Endodermal cell (in vitro differentiated cells): Measurements from ENCODE around the gene APBA2. TPM values are rescaled to one million over a fixed set of nuclear protein-coding genes. Genes with fewer than 3 reads are reported as not detected.

ENCODE experiments used
- DNase-seq: peaks from one replicate; pipeline ENCODE4 v3.0.0-alpha.2; 2017
- H3K27ac ChIP-seq: 2 replicates; pipeline ENCODE4 v1.5.1; 2013; ENCODE audit warnings: mild to moderate bottlenecking, low read depth, low read length, moderate library complexity
- H3K27me3 ChIP-seq: 2 replicates; pipeline ENCODE4 v1.6.1; 2013; ENCODE audit warnings: mild to moderate bottlenecking, low read length, moderate library complexity; ENCODE audit not compliant: insufficient read depth, control insufficient read depth, poor library complexity, severe bottlenecking
- H3K36me3 ChIP-seq: 2 replicates; pipeline ENCODE4 v1.7.0; 2013; ENCODE audit warnings: mild to moderate bottlenecking, low read length, moderate library complexity; ENCODE audit not compliant: control insufficient read depth, insufficient read depth
- H3K4me1 ChIP-seq: one replicate; pipeline ENCODE4 v1.7.0; 2013; ENCODE audit warnings: low read length; ENCODE audit not compliant: control insufficient read depth, insufficient read depth
- H3K4me3 ChIP-seq: 2 replicates; pipeline ENCODE4 v1.5.1; 2013; ENCODE audit warnings: mild to moderate bottlenecking, low read length, moderate library complexity
- H3K9ac ChIP-seq: 2 replicates; pipeline ENCODE4 v1.6.1; 2013; ENCODE audit warnings: mild to moderate bottlenecking, low read length, moderate library complexity; ENCODE audit not compliant: poor library complexity, severe bottlenecking; ENCODE audit errors: extremely low read depth
- H3K9me3 ChIP-seq: 2 replicates; pipeline ENCODE4 v1.6.1; 2013; ENCODE audit warnings: mild to moderate bottlenecking, low read length, moderate library complexity; ENCODE audit not compliant: control insufficient read depth
- H3K27ac Mint-ChIP-seq: 2 replicates; pipeline ENCODE4 v1.8.0; 2020; ENCODE audit warnings: mixed read lengths
- H3K27me3 Mint-ChIP-seq: 2 replicates; pipeline ENCODE4 v1.8.0; 2021; ENCODE audit warnings: mild to moderate bottlenecking, mixed read lengths; ENCODE audit not compliant: insufficient read depth
- H3K36me3 Mint-ChIP-seq: 2 replicates; pipeline ENCODE4 v1.8.0; 2020; ENCODE audit warnings: low read depth, mixed read lengths
- H3K4me1 Mint-ChIP-seq: 2 replicates; pipeline ENCODE4 v1.8.0; 2020; ENCODE audit warnings: mixed read lengths
- H3K4me3 Mint-ChIP-seq: 2 replicates; pipeline ENCODE4 v1.8.0; 2020; ENCODE audit warnings: mild to moderate bottlenecking, moderate library complexity, mixed read lengths
- H3K9me3 Mint-ChIP-seq: 2 replicates; pipeline ENCODE4 v1.8.0; 2020; ENCODE audit warnings: mild to moderate bottlenecking, mixed read lengths
- CTCF ChIP-seq: fragments of 200-600 bp; sonication (generic); conservative IDR thresholded peaks from 2 replicates; pipeline ENCODE4 v1.5.0; 2021; ENCODE audit warnings: antibody characterized with exemption, mild to moderate bottlenecking
- WGBS, 2 experiments: methylation state at CpG; one replicate each; pipeline versions ENCODE4 v1.1.5 to v1.1.7; 2013; ENCODE audit warnings: missing lambda C conversion rate in 2 of 2, mixed read lengths in 1 of 2; ENCODE audit not compliant: insufficient coverage in 1 of 2, insufficient read length in 1 of 2; 5-methylcytosine and 5-hydroxymethylcytosine counted together
- total RNA-seq, 2 donors: library from RNA; stranded (reverse); fragmentation: NEBNext Ultra II Directional in 1 of 2; extraction: Animal tissue kit (Norgen Biotek cat#: 25700) in 1 of 2; gene quantifications; 2 replicates in 1 of 2; 3 replicates in 1 of 2; pipeline ENCODE4 v1.2.1, GENCODE V29; 2021

The APBA2 gene
- total RNA-seq, 2 donors from 2014 or later, result 27.1 to 27.3 TPM

GRCh38 chr15:28967990-28968389 is 82.2 kb downstream of the APBA2 start:
- Histone ChIP-seq H3K9me3 (no peaks in the 10 kb centered on the region), H3K27me3 (no peaks in the 10 kb centered on the region), H3K4me3 (no peak overlapping the region), H3K36me3 (no peaks in the 10 kb centered on the region), H3K9ac (no peak overlapping the region), H3K27ac (no peak overlapping the region), H3K4me1 (peaks cover 2% of the 10 kb centered on the region)
- WGBS, 2 experiments, result 92 to 95% methylated on average over 6 of the region's 6 CpGs
- peak; percentile 15 for DNase-seq
- no peak for TF ChIP-seq CTCF
- no peaks in the 10 kb centered on the region for H3K9me3 Mint-ChIP-seq
- no peaks in the 10 kb centered on the region for H3K27me3 Mint-ChIP-seq
- H3K4me3 Mint-ChIP-seq, result no peak overlapping the region
- peaks cover 10% of the 10 kb centered on the region for H3K4me1 Mint-ChIP-seq
- H3K27ac Mint-ChIP-seq, result no peak overlapping the region
- H3K36me3 Mint-ChIP-seq, result no peaks in the 10 kb centered on the region

- no peaks in the 10 kb centered on the region for H3K27me3 ChIP-seq
- Mint-ChIP-seq H3K36me3 (no peaks in the 10 kb centered on the region), H3K27ac (no peak overlapping the region), H3K4me3 (no peak overlapping the region), H3K4me1 (peaks cover 11% of the 10 kb centered on the region), H3K27me3 (no peaks in the 10 kb centered on the region), H3K9me3 (no peaks in the 10 kb centered on the region)
- no peak overlapping the region for H3K4me3 ChIP-seq
- no peak overlapping the region for H3K9ac ChIP-seq
- H3K9me3 ChIP-seq, result no peaks in the 10 kb centered on the region
- no peak overlapping the region for H3K27ac ChIP-seq
- WGBS, 2 experiments, result 95 to 97% methylated on average over 11 to 14 of the region's 14 CpGs
- DNase-seq, result peak; percentile 44
- peaks cover 2% of the 10 kb centered on the region for H3K4me1 ChIP-seq
- TF ChIP-seq CTCF, result no peak
- no peaks in the 10 kb centered on the region for H3K36me3 ChIP-seq
Measured at GRCh38 chr15:28969511-28970085, 83.8 kb downstream of the APBA2 start.

GRCh38 chr15:28974142-28974541 is 88.4 kb downstream of the APBA2 start:
- TF ChIP-seq CTCF, result no peak
- WGBS, 2 experiments, result 90 to 93% methylated on average over 3 to 7 of the region's 7 CpGs
- Histone ChIP-seq H3K9ac (no peak overlapping the region), H3K27me3 (no peaks in the 10 kb centered on the region), H3K4me1 (peaks cover 2% of the 10 kb centered on the region), H3K27ac (no peak overlapping the region), H3K9me3 (no peaks in the 10 kb centered on the region), H3K36me3 (no peaks in the 10 kb centered on the region), H3K4me3 (no peak overlapping the region)
- Mint-ChIP-seq H3K4me3 (no peak overlapping the region), H3K27ac (no peak overlapping the region), H3K36me3 (no peaks in the 10 kb centered on the region), H3K27me3 (no peaks in the 10 kb centered on the region), H3K4me1 (peaks cover 11% of the 10 kb centered on the region), H3K9me3 (no peaks in the 10 kb centered on the region)
- DNase-seq, result peak; percentile 31
